Loucy (cell line): ENCODE measurements around the gene TSTD2.
"Not testable (repeated sequence)": the region's sequence is repeated elsewhere in the genome, so short reads cannot be mapped to it uniquely, and the experiment has no call there.

Experiments
- H2AFZ ChIP-seq: fragments of 200-600 bp; sonication (generic); 2 replicates; pipeline ENCODE4 v1.6.0; 2016; ENCODE audit warnings: antibody characterized with exemption, mild to moderate bottlenecking, low read length, moderate library complexity
- H3F3A ChIP-seq: fragments of 200-600 bp; 2 replicates; pipeline ENCODE4 v1.6.0; 2016; ENCODE audit warnings: antibody characterized with exemption, low read depth, mild to moderate bottlenecking
- H3K27me3 ChIP-seq: fragments of 200-600 bp; sonication (generic); 2 replicates; pipeline ENCODE4 v1.6.1; 2014; ENCODE audit warnings: low read length, mild to moderate bottlenecking; ENCODE audit not compliant: insufficient read depth, poor library complexity, severe bottlenecking
- H3K36me3 ChIP-seq: fragments of 200-600 bp; sonication (generic); 2 replicates; pipeline ENCODE4 v1.6.1; 2016; ENCODE audit warnings: low read length; ENCODE audit not compliant: insufficient read depth
- H3K4me1 ChIP-seq: fragments of 200-600 bp; sonication (generic); 2 replicates; pipeline ENCODE4 v1.5.1; 2014; ENCODE audit warnings: low read length, mild to moderate bottlenecking; ENCODE audit not compliant: insufficient read depth, poor library complexity, severe bottlenecking
- H3K4me2 ChIP-seq: fragments of 200-600 bp; sonication (generic); 2 replicates; pipeline ENCODE4 v1.6.0; 2014; ENCODE audit warnings: antibody characterized with exemption, low read length, low read depth, mild to moderate bottlenecking; ENCODE audit not compliant: poor library complexity, severe bottlenecking
- H3K4me3 ChIP-seq: fragments of 200-600 bp; sonication (generic); 2 replicates; pipeline ENCODE4 v1.5.1; 2014; ENCODE audit warnings: low read length, mild to moderate bottlenecking, mixed read lengths; ENCODE audit not compliant: poor library complexity, severe bottlenecking
- H3K79me2 ChIP-seq: fragments of 200-600 bp; sonication (generic); 2 replicates; pipeline ENCODE4 v1.6.1; 2014; ENCODE audit warnings: low read length; ENCODE audit not compliant: insufficient read depth
- H3K9ac ChIP-seq: fragments of 200-600 bp; sonication (generic); 2 replicates; pipeline ENCODE4 v1.6.0; 2014; ENCODE audit warnings: mild to moderate bottlenecking, low read depth, low read length, moderate library complexity; ENCODE audit not compliant: poor library complexity, severe bottlenecking
- H3K9me2 ChIP-seq: fragments of 200-600 bp; sonication (generic); replicated peaks from 2 replicates; pipeline ENCODE4 v1.6.1; 2016; ENCODE audit warnings: low read depth, low read length, mixed read lengths
- H3K9me3 ChIP-seq: fragments of 200-600 bp; sonication (generic); 2 replicates; pipeline ENCODE4 v1.6.1; 2014; ENCODE audit warnings: mild to moderate bottlenecking, antibody characterized with exemption, low read length, low read depth; ENCODE audit not compliant: insufficient read depth
- H4K20me1 ChIP-seq: fragments of 200-600 bp; sonication (generic); 2 replicates; pipeline ENCODE4 v1.6.0; 2014; ENCODE audit warnings: antibody characterized with exemption, low read length, mild to moderate bottlenecking; ENCODE audit not compliant: insufficient read depth, poor library complexity, severe bottlenecking
- EZH2phosphoT487 ChIP-seq: fragments of 200-600 bp; IDR thresholded peaks from 2 replicates; pipeline ENCODE4 v1.6.1; 2018; ENCODE audit warnings: antibody characterized with exemption, mild to moderate bottlenecking, moderate library complexity, borderline replicate concordance
- TF ChIP-seq, protein P1 (sequence below): fragments of 200-600 bp; sonication (generic); conservative IDR thresholded peaks from 2 replicates; pipeline ENCODE4 v1.5.1; 2014; ENCODE audit warnings: mild to moderate bottlenecking, antibody characterized with exemption, low read length

The TSTD2 gene

DNA sequence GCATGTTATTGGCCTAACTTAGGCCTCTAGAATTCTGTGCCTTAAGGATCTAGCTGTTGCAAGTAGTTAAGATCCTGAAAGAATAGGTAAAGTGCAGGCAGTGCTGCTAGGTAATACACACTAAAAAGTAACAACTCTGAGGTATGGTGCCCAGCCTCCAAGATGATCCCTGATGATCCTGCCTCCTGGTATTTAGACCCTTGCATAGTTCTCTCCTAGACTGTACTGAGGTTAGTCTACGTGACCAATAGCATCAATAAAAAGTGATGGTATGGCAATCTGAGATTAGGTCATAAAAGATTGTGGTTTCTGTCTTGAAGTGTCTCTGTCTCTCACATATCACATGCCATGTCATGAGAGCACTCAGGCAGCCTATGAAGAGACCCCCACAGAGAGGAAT, 9.2 kb downstream of the TSTD2 start:
- H3K9me2 ChIP-seq, result no peaks in the 10 kb centered on the region
- no peak overlapping the region for H2AFZ ChIP-seq
- H3F3A ChIP-seq, result no peaks in the 10 kb centered on the region
- H3K79me2 ChIP-seq, result peaks cover 19% of the 10 kb centered on the region; the same call in 1 of the 2 replicates
- H3K4me2 ChIP-seq, result no peak overlapping the region
- H4K20me1 ChIP-seq, result no peaks in the 10 kb centered on the region
- H3K4me3 ChIP-seq, result no peak overlapping the region
- TF ChIP-seq EZH2phosphoT487, result no peak
- TF ChIP-seq, protein P1, sequence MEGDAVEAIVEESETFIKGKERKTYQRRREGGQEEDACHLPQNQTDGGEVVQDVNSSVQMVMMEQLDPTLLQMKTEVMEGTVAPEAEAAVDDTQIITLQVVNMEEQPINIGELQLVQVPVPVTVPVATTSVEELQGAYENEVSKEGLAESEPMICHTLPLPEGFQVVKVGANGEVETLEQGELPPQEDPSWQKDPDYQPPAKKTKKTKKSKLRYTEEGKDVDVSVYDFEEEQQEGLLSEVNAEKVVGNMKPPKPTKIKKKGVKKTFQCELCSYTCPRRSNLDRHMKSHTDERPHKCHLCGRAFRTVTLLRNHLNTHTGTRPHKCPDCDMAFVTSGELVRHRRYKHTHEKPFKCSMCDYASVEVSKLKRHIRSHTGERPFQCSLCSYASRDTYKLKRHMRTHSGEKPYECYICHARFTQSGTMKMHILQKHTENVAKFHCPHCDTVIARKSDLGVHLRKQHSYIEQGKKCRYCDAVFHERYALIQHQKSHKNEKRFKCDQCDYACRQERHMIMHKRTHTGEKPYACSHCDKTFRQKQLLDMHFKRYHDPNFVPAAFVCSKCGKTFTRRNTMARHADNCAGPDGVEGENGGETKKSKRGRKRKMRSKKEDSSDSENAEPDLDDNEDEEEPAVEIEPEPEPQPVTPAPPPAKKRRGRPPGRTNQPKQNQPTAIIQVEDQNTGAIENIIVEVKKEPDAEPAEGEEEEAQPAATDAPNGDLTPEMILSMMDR, result no peak
- no peaks in the 10 kb centered on the region for H3K9me3 ChIP-seq
- H3K36me3 ChIP-seq, result peaks cover 18% of the 10 kb centered on the region; the same call in 1 of the 2 replicates
- peaks cover 2% of the 10 kb centered on the region for H3K4me1 ChIP-seq
- H3K9ac ChIP-seq, result no peak overlapping the region
- no peaks in the 10 kb centered on the region for H3K27me3 ChIP-seq

DNA sequence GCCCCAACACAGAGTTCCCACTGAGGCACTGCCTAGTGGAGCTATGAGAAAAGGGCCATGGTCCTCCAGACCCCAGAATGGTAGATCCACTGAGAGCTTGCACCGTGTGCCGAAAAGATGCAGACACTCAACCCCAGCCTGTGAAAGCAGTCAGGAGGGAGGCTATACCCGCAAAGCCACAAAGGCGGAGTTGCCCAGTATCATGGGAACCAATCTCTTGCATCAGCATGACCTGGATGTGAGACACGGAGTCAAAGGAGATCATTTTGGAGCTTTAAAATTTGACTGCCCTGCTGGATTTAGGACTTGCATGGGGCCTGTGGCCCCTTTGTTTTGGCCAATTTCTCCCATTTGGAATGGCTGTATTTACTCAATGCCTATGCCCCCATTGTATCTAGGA, 10.7 kb downstream of the TSTD2 start:
- H2AFZ ChIP-seq, H3K27me3 ChIP-seq, H3K9me3 ChIP-seq, H3K9ac ChIP-seq, H3F3A ChIP-seq, H4K20me1 ChIP-seq, H3K4me1 ChIP-seq, H3K79me2 ChIP-seq, H3K9me2 ChIP-seq, H3K4me3 ChIP-seq, H3K4me2 ChIP-seq: not testable (repeated sequence)
- peaks cover 21% of the 10 kb centered on the region; the same call in 1 of the 2 replicates for H3K36me3 ChIP-seq

DNA sequence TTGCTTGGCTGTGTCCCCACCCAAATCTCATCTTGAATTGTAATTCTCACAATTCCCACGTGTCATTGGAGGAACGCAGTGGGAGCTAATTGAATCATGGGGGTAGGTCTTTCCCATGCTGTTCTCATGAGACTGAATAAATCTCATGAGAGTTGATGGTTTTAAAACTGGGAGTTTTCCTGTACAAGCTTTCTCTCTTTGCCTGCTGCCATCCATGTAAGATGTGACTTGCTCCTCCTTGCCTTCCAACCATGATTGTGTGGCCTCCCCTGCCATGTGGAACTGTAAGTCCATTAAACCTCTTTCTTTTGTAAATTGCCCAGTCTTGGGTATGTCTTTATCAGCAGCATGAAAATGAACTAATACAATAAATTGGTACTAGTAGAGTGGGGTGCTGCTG, 13.1 kb downstream of the TSTD2 start:
- not testable (repeated sequence) for H3K79me2 ChIP-seq, H4K20me1 ChIP-seq, H3K4me2 ChIP-seq, H2AFZ ChIP-seq, H3K27me3 ChIP-seq, H3K4me3 ChIP-seq, H3K4me1 ChIP-seq, H3K9ac ChIP-seq, H3K9me3 ChIP-seq, H3K9me2 ChIP-seq, H3F3A ChIP-seq
- peaks cover 12% of the 10 kb centered on the region; the same call in 1 of the 2 replicates for H3K36me3 ChIP-seq

DNA sequence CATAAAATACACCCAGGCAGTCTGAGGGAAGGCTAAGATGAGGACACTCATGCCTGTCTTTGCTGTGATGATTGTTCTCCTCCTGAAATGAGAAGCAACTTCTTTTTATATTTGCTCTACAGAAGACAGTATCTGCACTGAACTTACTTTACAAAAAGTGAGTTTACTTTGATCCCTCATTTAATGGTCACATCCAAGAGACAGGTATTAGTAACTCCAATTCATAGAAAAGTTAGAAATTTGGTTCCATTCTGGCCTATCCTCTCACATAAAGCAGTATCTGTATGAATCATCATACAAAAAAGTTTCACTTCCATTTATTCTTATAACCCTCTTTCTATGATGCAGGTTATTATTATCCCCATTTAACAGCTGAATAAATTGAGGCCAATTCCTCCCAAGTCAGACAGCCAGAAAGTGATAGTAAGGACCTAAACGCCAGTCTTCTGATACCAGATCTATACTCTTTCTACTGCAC, 15.2 kb downstream of the TSTD2 start:
- no peak overlapping the region for H3K9ac ChIP-seq
- TF ChIP-seq, protein P1, result no peak
- TF ChIP-seq EZH2phosphoT487, result no peak
- H3K79me2 ChIP-seq, result no peaks in the 10 kb centered on the region
- H3K4me2 ChIP-seq, result no peak overlapping the region
- no peaks in the 10 kb centered on the region for H3K9me3 ChIP-seq
- no peaks in the 10 kb centered on the region for H3K4me1 ChIP-seq
- no peak overlapping the region for H2AFZ ChIP-seq
- H3K27me3 ChIP-seq, result no peaks in the 10 kb centered on the region
- no peak overlapping the region for H3K4me3 ChIP-seq
- no peaks in the 10 kb centered on the region for H3F3A ChIP-seq
- H3K9me2 ChIP-seq, result no peaks in the 10 kb centered on the region
- peaks cover 9% of the 10 kb centered on the region; the same call in 1 of the 2 replicates for H3K36me3 ChIP-seq
- no peaks in the 10 kb centered on the region for H4K20me1 ChIP-seq
